HG02840 (cell line): ENCODE measurements around the gene GOLIM4.
"Not testable (repeated sequence)": the region's sequence is repeated elsewhere in the genome, so short reads cannot be mapped to it uniquely, and the experiment has no call there.

Experiments
- ATAC-seq: cut with Tn5 transposase; IDR thresholded peaks from one replicate; pipeline ENCODE4 v1.9.1; 2021; ENCODE audit warnings: mild to moderate bottlenecking, moderate library complexity, moderate number of reproducible peaks; ENCODE audit not compliant: unreplicated experiment, low FRiP score

The GOLIM4 gene

GRCh38 chr3:168011280-168011679, 84.4 kb downstream of the GOLIM4 start:
- ATAC-seq: not testable (repeated sequence)

- ATAC-seq: no peak
Measured at GRCh38 chr3:168006584-168006983, 89.1 kb downstream of the GOLIM4 start.

GRCh38 chr3:168003911-168004310, 91.8 kb downstream of the GOLIM4 start:
- no peak for ATAC-seq

GRCh38 chr3:168002786-168003368, 92.8 kb downstream of the GOLIM4 start:
- no peak for ATAC-seq

GRCh38 chr3:168001244-168001643, 94.5 kb downstream of the GOLIM4 start:
- ATAC-seq: no peak

GRCh38 chr3:167998253-167998652, 97.5 kb downstream of the GOLIM4 start:
- no peak for ATAC-seq

GRCh38 chr3:167996514-167996913, 99.2 kb downstream of the GOLIM4 start:
- ATAC-seq: no peak

- ATAC-seq: no peak
Measured at GRCh38 chr3:167992381-167992780, 103.3 kb downstream of the GOLIM4 start.

- ATAC-seq: no peak
Measured at GRCh38 chr3:167991213-167991612, 104.5 kb downstream of the GOLIM4 start.

- ATAC-seq: no peak
Measured at GRCh38 chr3:167989999-167990398, 105.7 kb downstream of the GOLIM4 start.

- ATAC-seq: no peak
Measured at GRCh38 chr3:167989066-167989465, 106.7 kb downstream of the GOLIM4 start.

GRCh38 chr3:167983583-167983982, 112.1 kb downstream of the GOLIM4 start:
- no peak for ATAC-seq

GRCh38 chr3:167978486-167978885, 117.2 kb downstream of the GOLIM4 start:
- ATAC-seq: no peak

- ATAC-seq: no peak
Measured at GRCh38 chr3:167978071-167978470, 117.7 kb downstream of the GOLIM4 start.

- ATAC-seq: no peak
Measured at GRCh38 chr3:167976516-167977361, 119.0 kb downstream of the GOLIM4 start.

GRCh38 chr3:167973901-167974300, 121.8 kb downstream of the GOLIM4 start:
- no peak for ATAC-seq

- no peak for ATAC-seq
Measured at GRCh38 chr3:167973046-167973445, 122.7 kb downstream of the GOLIM4 start.

- ATAC-seq: no peak
Measured at GRCh38 chr3:167972502-167972901, 123.2 kb downstream of the GOLIM4 start.

- ATAC-seq: no peak
Measured at GRCh38 chr3:167969548-167969947, 126.2 kb downstream of the GOLIM4 start.

GRCh38 chr3:167967257-167968036, 128.3 kb downstream of the GOLIM4 start:
- ATAC-seq: no peak
